Hepatocyte (in vitro differentiated cells): ENCODE results near the gene DMXL1. TPM values are rescaled to one million over a fixed set of nuclear protein-coding genes. Genes with fewer than 3 reads are reported as not detected.

Source experiments
- DNase-seq: peaks from one replicate; pipeline ENCODE4 v3.0.0-alpha.2; 2016; ENCODE audit warnings: low spot score
- H2AFZ ChIP-seq: fragments of 200-600 bp; sonication (generic); 2 replicates; pipeline ENCODE4 v1.6.0; 2016; ENCODE audit warnings: antibody characterized with exemption, mild to moderate bottlenecking
- H3K27ac ChIP-seq: fragments of 200-600 bp; sonication (generic); 2 replicates; pipeline ENCODE4 v1.5.1; 2016; ENCODE audit warnings: mild to moderate bottlenecking
- H3K27me3 ChIP-seq: fragments of 200-600 bp; sonication (generic); 2 replicates; pipeline ENCODE4 v1.6.1; 2016
- H3K36me3 ChIP-seq: fragments of 200-600 bp; sonication (generic); replicated peaks from 2 replicates; pipeline ENCODE4 v1.5.1; 2016; ENCODE audit warnings: low read depth; ENCODE audit not compliant: insufficient read depth
- H3K4me1 ChIP-seq: fragments of 200-600 bp; sonication (generic); 2 replicates; pipeline ENCODE4 v1.5.1; 2016; ENCODE audit warnings: mild to moderate bottlenecking, moderate library complexity; ENCODE audit not compliant: insufficient read depth
- H3K4me2 ChIP-seq: fragments of 200-600 bp; sonication (generic); 2 replicates; pipeline ENCODE4 v1.6.0; 2016
- H3K4me3 ChIP-seq: fragments of 200-600 bp; sonication (generic); 2 replicates; pipeline ENCODE4 v1.5.1; 2016; ENCODE audit warnings: mild to moderate bottlenecking
- H3K79me2 ChIP-seq: fragments of 200-600 bp; sonication (generic); 2 replicates; pipeline ENCODE4 v1.6.0; 2017; ENCODE audit warnings: mild to moderate bottlenecking
- H3K9me2 ChIP-seq: fragments of 200-600 bp; sonication (generic); replicated peaks from 2 replicates; pipeline ENCODE4 v1.6.0; 2017; ENCODE audit warnings: mild to moderate bottlenecking; ENCODE audit not compliant: insufficient read depth
- H3K9me3 ChIP-seq: fragments of 200-600 bp; sonication (generic); 2 replicates; pipeline ENCODE4 v1.5.1; 2016; ENCODE audit warnings: low read depth, mild to moderate bottlenecking
- H4K20me1 ChIP-seq: fragments of 200-600 bp; sonication (generic); 2 replicates; pipeline ENCODE4 v1.6.0; 2016; ENCODE audit warnings: mild to moderate bottlenecking; ENCODE audit not compliant: insufficient read depth, poor library complexity, severe bottlenecking
- EZH2 ChIP-seq: fragments of 200-600 bp; sonication (generic); IDR thresholded peaks from 2 replicates; pipeline ENCODE4 v1.6.1; 2016; ENCODE audit warnings: antibody characterized with exemption, mild to moderate bottlenecking, borderline replicate concordance
- EZH2phosphoT487 ChIP-seq: fragments of 200-600 bp; sonication (generic); IDR thresholded peaks from one replicate; pipeline ENCODE4 v1.6.1; 2018; ENCODE audit warnings: antibody characterized with exemption, mild to moderate bottlenecking, low read depth, moderate library complexity; ENCODE audit not compliant: unreplicated experiment, severe bottlenecking
- WGBS: methylation state at CpG from one replicate; pipeline ENCODE4 v1.1.6; 2016; ENCODE audit warnings: low lambda C conversion rate; ENCODE audit errors: missing lambda C conversion rate; 5-methylcytosine and 5-hydroxymethylcytosine counted together
- polyA plus RNA-seq: library from polyadenylated mRNA; unstranded; fragments of >200 nt; fragmentation: Nextera tagmentation; extraction: Ambion mirVana; gene quantifications from 2 replicates; pipeline ENCODE4 v1.2.1, GENCODE V29; 2016
- total RNA-seq: library from RNA; depleted of rRNA; stranded (reverse); fragments of >200 nt; gene quantifications from 2 replicates; pipeline ENCODE4 v1.2.3, GENCODE V29; 2014
- TF ChIP-seq, protein P1 (sequence below): fragments of 200-600 bp; sonication (generic); IDR thresholded peaks from 2 replicates; pipeline ENCODE4 v1.5.1; 2016; ENCODE audit warnings: antibody characterized with exemption, mild to moderate bottlenecking; ENCODE audit not compliant: poor library complexity

Gene DMXL1
- total and polyA plus RNA-seq, 2 experiments from 2014 or later = 13.3 to 46.1 TPM

- Histone ChIP-seq H3K4me3 (no peak overlapping the region), H3K36me3 (no peaks in the 10 kb centered on the region), H3K79me2 (no peaks in the 10 kb centered on the region), H3K9me2 (no peaks in the 10 kb centered on the region), H3K27me3 (no peaks in the 10 kb centered on the region), H4K20me1 (no peaks in the 10 kb centered on the region), H2AFZ (no peak overlapping the region), H3K4me2 (no peak overlapping the region), H3K4me1 (no peaks in the 10 kb centered on the region), H3K9me3 (no peaks in the 10 kb centered on the region), H3K27ac (no peak overlapping the region)
- no peak for DNase-seq
- TF ChIP-seq EZH2phosphoT487 = no peak
- TF ChIP-seq, protein P1, sequence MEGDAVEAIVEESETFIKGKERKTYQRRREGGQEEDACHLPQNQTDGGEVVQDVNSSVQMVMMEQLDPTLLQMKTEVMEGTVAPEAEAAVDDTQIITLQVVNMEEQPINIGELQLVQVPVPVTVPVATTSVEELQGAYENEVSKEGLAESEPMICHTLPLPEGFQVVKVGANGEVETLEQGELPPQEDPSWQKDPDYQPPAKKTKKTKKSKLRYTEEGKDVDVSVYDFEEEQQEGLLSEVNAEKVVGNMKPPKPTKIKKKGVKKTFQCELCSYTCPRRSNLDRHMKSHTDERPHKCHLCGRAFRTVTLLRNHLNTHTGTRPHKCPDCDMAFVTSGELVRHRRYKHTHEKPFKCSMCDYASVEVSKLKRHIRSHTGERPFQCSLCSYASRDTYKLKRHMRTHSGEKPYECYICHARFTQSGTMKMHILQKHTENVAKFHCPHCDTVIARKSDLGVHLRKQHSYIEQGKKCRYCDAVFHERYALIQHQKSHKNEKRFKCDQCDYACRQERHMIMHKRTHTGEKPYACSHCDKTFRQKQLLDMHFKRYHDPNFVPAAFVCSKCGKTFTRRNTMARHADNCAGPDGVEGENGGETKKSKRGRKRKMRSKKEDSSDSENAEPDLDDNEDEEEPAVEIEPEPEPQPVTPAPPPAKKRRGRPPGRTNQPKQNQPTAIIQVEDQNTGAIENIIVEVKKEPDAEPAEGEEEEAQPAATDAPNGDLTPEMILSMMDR = no peak
- WGBS = 95% methylated on average over 16 of the region's 16 CpGs
These were observed 33.2 kb upstream of the DMXL1 start for GRCh38 chr5:119037496-119038215.

DNA sequence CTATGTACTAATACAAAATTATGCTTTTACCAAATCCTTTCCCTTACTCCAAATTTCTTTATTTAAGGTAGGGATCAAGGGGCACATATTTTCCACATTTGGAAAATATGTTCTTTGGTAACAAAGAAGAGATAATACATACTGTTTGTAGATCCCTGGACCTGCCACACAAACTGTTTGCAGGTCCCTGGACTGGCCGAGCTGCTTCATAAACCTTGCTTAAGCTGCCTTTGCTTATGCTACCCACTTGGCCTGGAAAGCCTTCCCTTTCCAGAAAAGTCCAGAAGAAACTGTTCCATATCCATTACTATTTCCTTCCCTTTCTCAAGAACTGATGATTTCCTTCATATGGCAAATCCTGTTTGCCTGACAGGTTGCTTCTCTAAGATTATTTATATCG is 22.6 kb upstream of the DMXL1 start:
- 80% methylated on average over 2 of the region's 2 CpGs for WGBS
- TF ChIP-seq EZH2phosphoT487 (no peak), EZH2 (no peak)
- TF ChIP-seq, protein P1 = no peak
- H3K9me2 ChIP-seq = no peaks in the 10 kb centered on the region
- no peaks in the 10 kb centered on the region for H3K9me3 ChIP-seq
- H3K27ac ChIP-seq = no peak overlapping the region
- H3K4me3 ChIP-seq = no peak overlapping the region
- H4K20me1 ChIP-seq = no peaks in the 10 kb centered on the region
- no peak overlapping the region for H2AFZ ChIP-seq
- H3K36me3 ChIP-seq = no peaks in the 10 kb centered on the region
- DNase-seq = no peak
- no peaks in the 10 kb centered on the region for H3K27me3 ChIP-seq
- H3K4me2 ChIP-seq = no peak overlapping the region
- H3K79me2 ChIP-seq = no peaks in the 10 kb centered on the region
- no peaks in the 10 kb centered on the region for H3K4me1 ChIP-seq

- H3K79me2 ChIP-seq = no peaks in the 10 kb centered on the region
- H3K27me3 ChIP-seq = no peaks in the 10 kb centered on the region
- H3K4me3 ChIP-seq = no peak overlapping the region
- no peaks in the 10 kb centered on the region for H3K9me3 ChIP-seq
- TF ChIP-seq EZH2 = no peak
- no peaks in the 10 kb centered on the region for H3K4me1 ChIP-seq
- H3K27ac ChIP-seq = no peak overlapping the region
- no peaks in the 10 kb centered on the region for H3K36me3 ChIP-seq
- whole genome bisulfite sequencing = 82% methylated on average over 7 of the region's 7 CpGs
- no peak for DNase-seq
- no peaks in the 10 kb centered on the region for H4K20me1 ChIP-seq
- H3K4me2 ChIP-seq = no peak overlapping the region
- no peaks in the 10 kb centered on the region for H3K9me2 ChIP-seq
- H2AFZ ChIP-seq = no peak overlapping the region
These were observed 20.9 kb upstream of the DMXL1 start for GRCh38 chr5:119049824-119050449.

DNA sequence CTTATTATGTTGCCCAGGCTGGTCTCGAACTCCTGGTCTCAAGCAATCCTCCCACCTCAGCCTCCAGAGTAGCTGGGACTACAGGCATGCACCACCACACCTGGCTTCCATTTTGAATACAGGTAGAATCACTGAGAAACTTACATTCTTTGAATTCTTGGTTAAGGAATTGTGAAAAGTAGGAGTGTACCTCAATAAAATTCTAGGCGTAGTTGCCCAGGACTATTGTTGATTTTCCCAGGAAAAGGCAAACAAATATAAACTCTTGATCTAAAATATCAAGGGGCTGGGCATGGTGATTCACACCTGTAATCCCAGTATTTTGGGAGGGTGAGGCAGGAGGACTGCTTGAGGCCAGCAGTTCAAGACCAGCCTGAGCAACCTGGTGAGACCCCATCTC is 16.8 kb upstream of the DMXL1 start:
- DNase-seq = no peak
- TF ChIP-seq EZH2 = no peak
- Histone ChIP-seq H3K4me3 (no peak overlapping the region), H3K27me3 (no peaks in the 10 kb centered on the region), H3K4me1 (no peaks in the 10 kb centered on the region), H3K9me3 (no peaks in the 10 kb centered on the region), H4K20me1 (no peaks in the 10 kb centered on the region), H3K27ac (no peak overlapping the region), H2AFZ (no peak overlapping the region), H3K79me2 (no peaks in the 10 kb centered on the region), H3K9me2 (no peaks in the 10 kb centered on the region), H3K36me3 (no peaks in the 10 kb centered on the region), H3K4me2 (no peak overlapping the region)
- WGBS = 92% methylated on average over 2 of the region's 2 CpGs
